Cardiac fibroblast (primary cell): ENCODE results near the gene TBXAS1.

Experiments
- DNase-seq, 2 donors: peaks; one replicate each; pipeline versions ENCODE4 v3.0.0 to v3.0.0-alpha.2; 2010; ENCODE audit warnings: low read depth in 2 of 2
- H3K4me3 ChIP-seq, 2 donors: replicated peaks in 1 of 2; 1 replicate in 1 of 2; 2 replicates in 1 of 2; pipeline ENCODE4 v1.5.1; 2011; ENCODE audit warnings: low read depth in 2 of 2, low read length in 2 of 2, mild to moderate bottlenecking in 2 of 2, moderate library complexity in 1 of 2
- CTCF ChIP-seq: IDR thresholded peaks from one replicate; pipeline ENCODE4 v1.5.1; 2011; ENCODE audit warnings: low read depth, mild to moderate bottlenecking, low read length, inconsistent platforms

The TBXAS1 gene

GRCh38 chr7:139860090-139860775 is 31.2 kb downstream of the TBXAS1 start:
- no peak for TF ChIP-seq CTCF
- no peak for DNase-seq
- no peak overlapping the region for H3K4me3 ChIP-seq

GRCh38 chr7:139861803-139862202 is 32.7 kb downstream of the TBXAS1 start:
- no peak for DNase-seq
- TF ChIP-seq CTCF: no peak
- no peak overlapping the region for H3K4me3 ChIP-seq

DNA sequence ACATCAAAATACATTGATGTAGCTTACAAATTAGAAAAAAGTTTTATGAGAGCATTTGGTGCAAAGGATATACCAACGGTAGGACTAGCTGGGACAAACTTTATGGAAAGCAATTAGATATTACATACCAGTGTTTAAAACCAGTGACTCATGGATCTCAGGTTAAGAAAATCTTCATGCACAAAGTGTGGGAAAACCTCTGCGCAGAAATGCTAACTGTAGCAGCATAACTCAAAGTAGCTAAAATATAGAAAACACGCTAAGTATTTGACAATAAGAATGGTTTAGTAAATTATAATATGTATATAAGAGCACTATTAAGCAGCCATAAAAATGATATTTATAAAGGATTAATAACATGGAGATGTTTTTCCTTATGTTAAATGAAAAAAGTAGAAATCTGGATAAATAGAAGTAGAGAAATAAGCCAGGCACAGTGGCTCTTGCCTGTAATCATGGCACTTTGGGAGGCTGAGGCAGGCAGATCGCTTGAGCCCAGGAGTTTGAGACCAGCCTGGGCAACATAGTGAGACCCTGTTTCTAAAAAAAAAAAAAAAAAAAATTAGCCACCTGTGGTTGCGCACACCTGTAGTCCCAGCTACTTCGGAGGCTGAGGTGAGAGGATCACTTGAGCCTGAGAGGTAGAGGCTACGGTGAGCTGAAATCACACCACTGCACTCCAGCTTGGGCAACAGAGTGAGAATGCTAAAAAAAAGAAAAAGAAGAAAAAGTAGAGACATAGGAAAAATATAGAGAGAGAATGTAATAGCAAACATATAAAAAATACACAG is 37.2 kb downstream of the TBXAS1 start:
- DNase-seq: no peak
- no peak for TF ChIP-seq CTCF

DNA sequence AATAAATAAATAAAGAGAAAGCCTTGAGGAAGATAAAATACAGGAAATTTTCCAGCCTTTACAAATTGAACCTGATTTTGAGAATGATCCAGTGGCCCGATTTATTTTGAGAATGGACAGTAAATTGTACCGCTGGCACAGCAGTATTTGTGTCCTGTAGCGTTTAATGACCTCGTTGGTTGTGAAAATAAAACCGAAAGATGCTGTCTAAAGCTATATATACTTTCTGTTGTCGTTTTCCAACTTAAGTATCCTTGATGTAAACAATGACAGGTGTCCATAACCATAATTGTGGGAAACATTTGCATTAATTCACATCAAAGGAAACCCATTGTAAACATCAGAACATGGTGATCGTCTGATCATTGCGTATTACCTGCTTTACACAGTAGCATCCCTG is 38.8 kb downstream of the TBXAS1 start:
- no peak for TF ChIP-seq CTCF
- no peak overlapping the region for H3K4me3 ChIP-seq

More for the DNA sequence above, 37.2 kb downstream of the TBXAS1 start:
- no peak overlapping the region for H3K4me3 ChIP-seq

DNA sequence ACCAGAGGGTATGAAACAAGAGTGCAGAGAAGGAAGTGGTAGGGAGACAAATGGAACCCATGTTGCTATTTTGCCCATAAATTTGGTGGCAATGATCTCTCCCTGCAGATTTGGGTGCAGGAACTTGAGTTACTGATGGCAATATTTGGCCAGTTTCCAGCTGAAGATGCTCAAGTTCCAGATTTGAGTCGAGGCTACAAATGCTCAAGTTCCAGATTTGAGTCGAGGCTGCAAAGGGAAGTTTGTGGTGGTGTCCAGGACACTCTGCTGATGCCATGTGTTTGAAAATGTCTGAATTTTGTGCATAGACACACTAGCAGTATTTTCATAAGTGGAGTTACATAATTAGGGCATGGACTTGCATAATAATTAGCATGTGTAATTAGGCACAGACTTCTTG is 40.8 kb downstream of the TBXAS1 start:
- no peak for DNase-seq
- H3K4me3 ChIP-seq: no peak overlapping the region
- no peak for TF ChIP-seq CTCF

More for the DNA sequence above, 38.8 kb downstream of the TBXAS1 start:
- DNase-seq: no peak

GRCh38 chr7:139870380-139870779 is 41.3 kb downstream of the TBXAS1 start:
- no peak for TF ChIP-seq CTCF
- DNase-seq: no peak
- H3K4me3 ChIP-seq: no peak overlapping the region
